Measurements from ENCODE around the gene KRTAP10-5. TPM values are rescaled to one million over a fixed set of nuclear protein-coding genes. Genes with fewer than 3 reads are reported as not detected.
"Not testable (repeated sequence)": the region's sequence is repeated elsewhere in the genome, so short reads cannot be mapped to it uniquely, and the experiment has no call there.

The KRTAP10-5 gene
- total RNA-seq, 2 donors from 2014 or later, result not detected

DNA sequence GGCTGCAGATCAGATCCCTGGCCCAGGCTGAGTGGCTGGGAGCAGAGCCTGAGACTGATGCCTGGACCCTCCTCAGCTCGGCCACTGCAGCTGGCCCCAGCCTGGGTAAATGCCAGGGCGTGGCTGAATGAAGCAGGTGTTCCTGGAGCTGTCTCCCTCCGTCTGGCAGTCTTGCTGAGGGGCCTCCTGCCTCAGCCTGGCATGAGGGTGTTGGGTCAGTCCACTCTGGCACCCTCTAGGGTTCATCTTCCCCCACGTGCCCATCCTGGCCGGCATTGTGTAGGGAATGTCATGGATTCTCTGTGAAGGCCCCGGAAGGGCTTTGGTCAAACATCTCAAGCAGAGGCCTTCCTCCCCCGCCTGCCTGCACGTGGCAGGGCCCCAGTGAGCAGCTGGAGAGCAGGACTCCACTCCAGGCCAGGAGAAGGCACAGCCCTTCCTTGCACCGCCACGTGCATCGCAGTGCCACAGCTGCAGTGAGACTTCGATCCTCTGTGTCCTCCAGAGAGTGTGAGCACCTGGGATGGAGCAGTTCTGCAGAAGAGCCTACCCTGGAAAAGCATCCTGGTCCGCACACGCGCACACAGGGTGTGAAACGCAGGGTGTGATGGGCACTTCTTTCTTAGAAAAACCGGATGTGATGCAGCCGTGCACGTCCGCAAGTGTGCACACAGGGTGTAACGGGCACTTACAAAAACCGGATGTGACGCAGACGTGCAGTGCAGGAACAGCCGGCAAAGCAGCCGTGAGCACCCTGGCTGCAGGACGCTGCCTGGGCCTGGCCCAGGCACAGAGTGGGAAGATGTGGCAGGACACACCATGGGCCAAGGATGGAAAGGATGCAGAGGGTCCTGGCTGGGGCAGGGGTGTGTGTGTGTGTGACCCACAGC, 11.5 kb downstream of the KRTAP10-5 start:
- no peak overlapping the region for H3K4me3 Mint-ChIP-seq

DNA sequence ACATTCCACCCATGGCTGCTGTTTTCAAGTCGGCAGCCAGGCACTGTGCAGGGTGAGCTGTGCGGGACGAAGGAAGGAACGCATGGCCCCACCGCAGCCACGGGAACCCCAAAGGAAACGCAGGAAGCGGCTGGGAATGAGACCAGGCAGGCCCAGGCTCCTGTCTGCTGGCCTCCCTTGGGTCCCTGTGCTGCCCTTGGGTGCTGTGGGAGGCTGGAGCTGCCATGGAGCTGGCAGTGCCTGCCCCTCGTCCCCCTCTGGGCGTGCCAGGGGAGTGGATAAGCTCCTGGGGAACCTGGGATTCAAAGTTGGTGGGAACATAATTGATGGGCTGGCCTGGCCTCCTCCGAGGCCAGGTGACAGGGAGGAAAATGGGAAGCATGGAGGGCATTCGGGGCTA, 12.1 kb downstream of the KRTAP10-5 start:
- no peak for ATAC-seq
- Mint-ChIP-seq H3K4me3 (no peak overlapping the region), H3K27me3 (peaks cover 19% of the 10 kb centered on the region)

More for the DNA sequence above, 11.5 kb downstream of the KRTAP10-5 start:
- H3K27ac Mint-ChIP-seq, result peak overlapping the region; percentile 60
- ATAC-seq (no peak), DNase-seq (no peak)
- peaks cover 2% of the 10 kb centered on the region for H3K36me3 Mint-ChIP-seq (ENCODE audit: low read depth)
- peaks cover 9% of the 10 kb centered on the region for H3K4me1 Mint-ChIP-seq
- H3K27me3 Mint-ChIP-seq, result peaks cover 21% of the 10 kb centered on the region
- no peaks in the 10 kb centered on the region for H3K9me3 ChIP-seq (ENCODE audit: control insufficient read depth, low read length, poor library complexity, severe bottlenecking)

DNA sequence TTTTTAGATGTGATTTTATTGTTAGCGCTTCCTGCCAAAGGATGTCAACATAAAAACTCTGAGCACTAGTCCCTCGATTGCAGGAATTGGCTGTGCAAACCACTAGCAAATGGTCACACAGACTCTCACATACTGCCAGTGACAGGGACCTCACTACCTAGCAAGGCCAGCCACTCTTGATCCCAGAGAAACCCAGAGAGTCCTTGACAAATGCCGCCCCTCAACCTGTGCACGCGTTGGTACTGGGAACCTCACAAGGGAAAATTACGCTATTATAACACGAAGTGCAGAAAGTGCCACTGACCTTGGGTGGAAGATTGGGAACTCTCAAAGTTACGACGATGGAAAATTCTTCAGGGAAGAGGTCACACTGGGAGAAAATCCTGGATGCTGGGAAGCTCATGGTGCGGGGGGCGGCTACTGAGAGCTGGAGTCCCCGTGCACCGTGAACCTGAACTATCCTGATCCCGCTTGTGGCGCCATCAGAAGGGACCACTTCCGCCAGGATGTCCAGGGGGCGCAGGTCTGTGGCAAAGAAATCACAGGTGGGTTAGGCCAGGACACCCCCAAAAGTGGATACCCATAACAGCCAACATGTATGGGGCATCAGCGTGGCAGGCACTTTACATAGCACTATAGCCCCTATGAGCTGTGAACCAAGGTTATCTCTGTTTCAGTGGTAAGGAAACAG, 12.8 kb downstream of the KRTAP10-5 start:
- Mint-ChIP-seq H3K36me3 (ENCODE audit: low read depth) (peaks cover 2% of the 10 kb centered on the region), H3K27me3 (peaks cover 16% of the 10 kb centered on the region)

More for the DNA sequence above, 12.1 kb downstream of the KRTAP10-5 start:
- Mint-ChIP-seq H3K4me1 (peaks cover 9% of the 10 kb centered on the region), H3K27ac (no peak overlapping the region), H3K36me3 (ENCODE audit: low read depth) (peaks cover 2% of the 10 kb centered on the region)
- DNase-seq, result no peak
- H3K9me3 ChIP-seq (ENCODE audit: control insufficient read depth, low read length, poor library complexity, severe bottlenecking), result no peaks in the 10 kb centered on the region

DNA sequence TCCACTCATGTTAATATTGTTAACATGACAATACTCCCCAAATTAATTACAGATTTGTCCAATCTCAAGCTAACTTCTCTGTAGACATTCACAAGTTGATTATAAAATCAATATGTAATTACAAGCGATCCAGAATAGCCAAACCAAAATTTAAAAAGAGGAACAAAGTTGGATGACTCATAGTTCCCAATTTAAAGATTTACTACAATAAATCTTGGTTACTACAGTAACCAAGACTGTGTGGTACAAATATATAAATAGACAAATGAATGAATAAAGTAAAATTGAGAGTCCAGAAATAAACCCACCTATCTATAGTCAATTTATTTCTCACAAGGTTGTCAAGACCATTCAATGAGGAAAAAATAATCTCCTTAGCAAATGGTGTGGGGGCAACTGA, 14.0 kb downstream of the KRTAP10-5 start:
- no peaks in the 10 kb centered on the region for H3K9me3 ChIP-seq (ENCODE audit: control insufficient read depth, low read length, poor library complexity, severe bottlenecking)
- ATAC-seq, result no peak
- no peak for DNase-seq

More for the DNA sequence above, 12.8 kb downstream of the KRTAP10-5 start:
- Mint-ChIP-seq H3K4me3 (no peak overlapping the region), H3K27ac (no peak overlapping the region), H3K4me1 (peaks cover 9% of the 10 kb centered on the region)
- H3K9me3 ChIP-seq (ENCODE audit: control insufficient read depth, low read length, poor library complexity, severe bottlenecking), result no peaks in the 10 kb centered on the region
- no peak for DNase-seq
- no peak for ATAC-seq

DNA sequence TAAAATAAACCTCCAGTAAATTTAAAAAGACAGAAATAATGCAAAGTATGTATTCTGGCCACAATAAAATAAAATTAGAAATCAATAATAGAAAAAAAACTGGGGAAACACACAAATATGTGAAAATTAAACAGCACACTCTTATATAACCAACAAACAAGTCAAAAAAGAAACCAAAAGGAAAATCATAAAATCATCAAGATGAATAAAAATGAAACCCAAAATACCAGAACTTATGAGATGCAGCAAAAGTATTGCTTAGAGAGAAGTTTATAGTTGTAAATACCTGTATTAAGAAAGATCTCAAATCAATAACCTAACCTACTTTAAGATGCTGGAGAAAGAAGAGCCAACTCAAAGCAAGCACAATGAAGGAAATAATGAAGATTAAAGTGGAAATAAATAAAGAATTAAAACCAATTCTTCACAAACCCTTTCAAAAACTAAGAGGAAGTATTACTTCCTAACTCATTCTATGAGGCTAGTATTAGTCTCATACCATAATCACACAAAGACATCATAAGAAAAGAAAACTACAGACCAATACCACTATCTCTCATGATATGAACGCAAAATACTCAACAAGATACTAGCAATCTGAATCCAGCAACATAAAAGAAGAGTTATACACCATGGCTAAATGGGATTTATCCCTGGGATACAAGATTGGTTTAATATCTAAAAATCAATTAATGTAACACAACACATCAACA, 15.4 kb downstream of the KRTAP10-5 start:
- Mint-ChIP-seq H3K4me1 (peaks cover 7% of the 10 kb centered on the region), H3K36me3 (ENCODE audit: low read depth) (no peaks in the 10 kb centered on the region), H3K27ac (peak overlapping the region; percentile 48), H3K27me3 (peaks cover 8% of the 10 kb centered on the region), H3K4me3 (peak overlapping the region; percentile 31)
- no peak for DNase-seq
- ATAC-seq, result no peak
- no peaks in the 10 kb centered on the region for H3K9me3 ChIP-seq (ENCODE audit: control insufficient read depth, low read length, poor library complexity, severe bottlenecking)

More for the DNA sequence above, 14.0 kb downstream of the KRTAP10-5 start:
- peaks cover 8% of the 10 kb centered on the region for H3K27me3 Mint-ChIP-seq
- H3K36me3 Mint-ChIP-seq (ENCODE audit: low read depth), result no peaks in the 10 kb centered on the region
- no peak overlapping the region for H3K27ac Mint-ChIP-seq
- peaks cover 7% of the 10 kb centered on the region for H3K4me1 Mint-ChIP-seq
- H3K4me3 Mint-ChIP-seq, result no peak overlapping the region

DNA sequence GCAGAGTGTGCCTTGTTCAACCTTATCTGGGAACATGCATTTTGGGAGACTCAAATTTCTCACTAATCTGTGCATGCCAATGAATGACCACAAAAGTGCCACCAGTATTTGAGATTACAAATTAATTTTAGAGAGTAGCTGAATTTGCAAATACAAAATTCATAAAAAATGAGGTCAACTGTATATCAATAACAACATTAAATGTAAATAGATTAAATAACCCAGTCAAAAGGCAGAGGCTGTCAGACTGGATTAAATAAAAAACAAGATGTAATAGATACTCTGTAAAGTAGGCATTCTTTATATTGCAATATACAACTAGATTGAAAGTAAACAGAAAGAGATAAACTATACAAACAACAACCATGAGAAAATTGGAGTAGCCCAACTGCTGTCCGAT, 16.3 kb downstream of the KRTAP10-5 start:
- no peak overlapping the region for H3K4me3 Mint-ChIP-seq
- ATAC-seq (no peak), DNase-seq (no peak)
- no peak overlapping the region for H3K27ac Mint-ChIP-seq
- H3K36me3 Mint-ChIP-seq (ENCODE audit: low read depth), result no peaks in the 10 kb centered on the region
- no peaks in the 10 kb centered on the region for H3K9me3 ChIP-seq (ENCODE audit: control insufficient read depth, low read length, poor library complexity, severe bottlenecking)
- peaks cover 6% of the 10 kb centered on the region for H3K27me3 Mint-ChIP-seq
- peaks cover 7% of the 10 kb centered on the region for H3K4me1 Mint-ChIP-seq

DNA sequence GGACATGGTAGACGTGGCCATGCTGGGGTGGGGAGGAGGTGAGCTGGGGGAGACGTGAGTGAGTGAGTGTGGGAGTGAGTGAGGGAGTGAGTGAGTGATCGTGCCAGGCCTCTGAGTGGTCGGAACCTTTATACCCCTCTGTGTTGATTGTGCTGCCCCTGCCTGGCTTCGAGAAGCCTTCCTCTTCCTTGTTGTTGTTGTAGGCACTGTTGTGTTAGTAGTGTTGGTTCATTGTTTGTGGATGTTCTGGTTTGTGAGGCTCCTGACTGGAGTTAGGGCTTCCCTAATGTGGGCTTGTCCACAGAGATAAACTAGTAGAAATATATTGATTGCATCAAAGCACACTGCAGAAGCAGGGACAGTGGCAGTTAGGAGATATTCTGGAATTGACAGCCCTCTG, 21.7 kb downstream of the KRTAP10-5 start, which contains the start of gene KRTAP10-3:
Gene KRTAP10-3, minus strand, starts transcription at position 101 of the 400 bp plus-strand sequence. Its CDS starts 80 bp downstream, at position 21.
- H3K4me3 Mint-ChIP-seq, result no peak within 1 kb of the TSS
- H3K4me1 Mint-ChIP-seq, result no peaks in the 10 kb centered on the region
- H3K27ac Mint-ChIP-seq, result no peak within 1 kb of the TSS
- no peaks in the 10 kb centered on the region for H3K36me3 Mint-ChIP-seq (ENCODE audit: low read depth)
- H3K9me3 ChIP-seq (ENCODE audit: control insufficient read depth, low read length, poor library complexity, severe bottlenecking), result no peaks in the 10 kb centered on the region
- DNase-seq (no peak), ATAC-seq (no peak)
- H3K27me3 Mint-ChIP-seq, result no peaks in the 10 kb centered on the region

DNA sequence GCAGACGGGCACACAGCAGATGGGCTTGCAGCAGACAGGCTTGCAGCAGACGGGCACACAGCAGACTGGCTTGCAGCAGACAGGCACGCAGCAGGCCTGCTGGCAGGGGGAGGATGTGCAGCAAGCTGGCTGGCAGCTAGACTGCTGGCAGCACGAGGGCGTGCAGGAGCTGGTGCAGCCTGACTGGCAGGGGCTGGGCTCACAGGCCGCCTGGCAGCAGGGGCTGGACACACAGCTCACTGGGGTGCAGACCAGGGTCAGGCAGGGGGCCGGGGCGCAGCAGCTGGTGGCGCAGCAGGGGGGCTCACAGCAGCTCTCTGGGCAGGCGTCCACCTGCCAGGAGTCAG, 22.1 kb downstream of the KRTAP10-5 start:
- H3K9me3 ChIP-seq (ENCODE audit: control insufficient read depth, low read length, poor library complexity, severe bottlenecking); H3K36me3 Mint-ChIP-seq (ENCODE audit: low read depth); ATAC-seq; DNase-seq; H3K27me3 Mint-ChIP-seq; H3K4me3 Mint-ChIP-seq; H3K27ac Mint-ChIP-seq; H3K4me1 Mint-ChIP-seq: not testable (repeated sequence)

DNA sequence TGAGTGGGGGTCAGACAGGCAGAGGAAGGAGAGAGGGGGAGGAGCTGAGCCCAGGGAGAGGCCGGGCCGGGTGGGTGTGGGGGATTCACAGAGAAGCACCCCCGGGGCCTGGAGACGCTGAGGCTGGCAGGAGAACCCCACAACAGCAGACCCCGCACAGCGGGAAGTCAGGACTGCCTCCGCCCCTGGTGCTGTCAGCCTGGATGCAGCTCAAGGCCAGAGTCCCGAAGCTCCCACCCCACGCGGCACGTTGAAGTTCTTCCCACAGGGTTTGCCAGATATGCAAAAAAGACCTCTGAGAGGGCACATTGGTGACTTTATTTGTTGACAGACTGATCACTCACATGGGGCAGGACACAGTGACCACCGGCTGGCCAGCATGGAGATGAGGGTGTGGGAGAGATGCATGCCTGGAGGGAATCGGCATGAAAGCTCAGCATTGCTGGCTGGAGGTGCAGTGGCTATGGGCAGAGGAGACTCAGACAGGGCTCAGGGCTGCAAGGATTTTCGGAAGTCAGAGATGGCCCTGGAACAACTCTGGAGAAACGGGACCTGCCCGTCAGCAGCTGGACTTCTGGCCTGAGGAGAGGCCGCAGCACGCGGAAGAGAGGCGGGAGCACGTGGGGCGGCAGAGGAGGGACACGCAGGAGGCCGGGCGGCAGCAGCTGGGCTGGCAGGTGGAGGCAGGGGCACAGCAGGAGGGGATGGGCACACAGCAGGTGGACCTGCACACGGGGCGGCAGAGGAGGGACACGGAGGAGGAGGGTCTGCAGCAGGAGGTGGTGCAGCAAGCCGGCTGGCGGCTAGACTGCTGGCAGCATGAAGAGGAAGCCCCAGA, 22.7 kb downstream of the KRTAP10-5 start:
- Mint-ChIP-seq H3K27me3 (no peaks in the 10 kb centered on the region), H3K4me1 (no peaks in the 10 kb centered on the region), H3K27ac (no peak overlapping the region), H3K36me3 (ENCODE audit: low read depth) (no peaks in the 10 kb centered on the region), H3K4me3 (no peak overlapping the region)
- DNase-seq, result no peak
- H3K9me3 ChIP-seq (ENCODE audit: control insufficient read depth, low read length, poor library complexity, severe bottlenecking), result no peaks in the 10 kb centered on the region
- ATAC-seq, result no peak

DNA sequence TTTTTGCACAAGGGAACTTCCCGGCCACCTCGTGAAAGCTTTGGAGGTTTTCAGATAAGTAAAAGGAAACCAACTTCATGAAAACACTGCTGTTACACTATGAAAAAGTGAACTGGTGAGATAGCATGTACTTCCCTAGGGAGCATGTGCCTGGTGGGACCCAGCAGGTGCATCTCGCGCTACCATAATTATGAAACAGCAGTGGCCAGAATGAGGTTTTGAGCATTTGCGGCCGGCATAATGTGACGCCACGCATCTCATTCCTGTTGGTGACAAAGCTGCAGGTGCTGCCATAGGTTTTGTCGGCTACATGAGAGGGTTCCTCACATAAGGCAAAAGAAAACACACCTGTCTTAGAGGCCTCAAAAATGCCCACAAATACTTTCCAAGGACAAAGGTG, 23.5 kb downstream of the KRTAP10-5 start:
- ATAC-seq, result no peak
- Mint-ChIP-seq H3K27ac (no peak overlapping the region), H3K4me3 (no peak overlapping the region), H3K4me1 (no peaks in the 10 kb centered on the region), H3K36me3 (ENCODE audit: low read depth) (no peaks in the 10 kb centered on the region), H3K27me3 (no peaks in the 10 kb centered on the region)
- no peaks in the 10 kb centered on the region for H3K9me3 ChIP-seq (ENCODE audit: control insufficient read depth, low read length, poor library complexity, severe bottlenecking)
- no peak for DNase-seq

DNA sequence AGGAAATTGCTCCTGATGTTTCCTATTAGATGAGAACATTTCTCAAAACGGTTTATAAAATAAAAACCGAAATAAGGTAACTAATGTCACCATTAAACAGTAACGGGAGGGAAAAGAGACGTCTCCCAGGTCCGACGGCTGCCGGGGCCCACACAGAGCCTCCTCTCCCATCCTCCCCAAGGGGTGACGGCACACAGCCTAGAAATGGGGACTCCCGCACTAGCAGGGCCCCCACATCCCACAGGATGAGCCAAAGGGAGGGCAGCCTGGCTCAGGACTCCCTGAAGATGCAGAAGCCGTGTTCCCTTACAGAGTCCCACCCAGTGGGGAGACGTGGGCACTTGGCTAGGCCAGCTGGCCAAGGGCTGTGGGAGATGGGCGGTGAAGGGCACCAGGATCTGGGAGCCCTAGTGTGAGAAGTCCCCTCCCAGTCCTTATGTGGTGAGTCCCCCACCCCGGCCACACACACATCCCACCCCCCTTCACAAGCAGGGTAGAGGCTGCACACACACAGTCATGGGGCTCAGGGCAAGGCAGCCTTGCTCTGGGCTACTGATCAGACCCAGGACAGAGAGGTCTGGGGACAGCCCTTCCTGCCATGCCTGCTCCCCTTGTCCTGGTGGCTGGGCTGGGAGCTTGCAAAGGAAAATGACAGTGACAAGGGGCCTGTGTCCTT, 25.1 kb downstream of the KRTAP10-5 start:
- no peaks in the 10 kb centered on the region for H3K27me3 Mint-ChIP-seq
- DNase-seq, result no peak
- peaks cover 2% of the 10 kb centered on the region for H3K36me3 Mint-ChIP-seq (ENCODE audit: low read depth)

DNA sequence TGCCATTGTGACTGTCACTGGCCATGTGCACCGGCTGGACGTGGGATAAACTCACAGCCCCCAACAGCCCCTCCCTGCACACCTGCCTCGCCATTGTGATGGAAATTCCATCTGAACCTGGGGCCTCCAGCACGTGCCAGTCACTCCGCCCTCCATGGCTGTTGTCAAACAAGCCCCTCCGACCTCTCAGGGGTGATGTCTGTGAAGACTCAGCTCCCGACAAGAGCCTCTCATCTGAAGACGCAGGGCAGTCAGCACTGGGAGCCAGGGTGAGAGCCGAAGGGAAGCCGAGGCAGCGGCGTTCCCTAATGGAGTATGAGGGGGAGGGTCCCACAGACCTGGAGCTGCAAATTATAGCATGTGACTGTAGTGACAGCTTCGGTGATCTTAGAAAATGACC, 27.7 kb downstream of the KRTAP10-5 start:
- Mint-ChIP-seq H3K4me3 (no peak overlapping the region), H3K4me1 (peaks cover 7% of the 10 kb centered on the region), H3K27ac (no peak overlapping the region), H3K36me3 (ENCODE audit: low read depth) (peaks cover 3% of the 10 kb centered on the region), H3K27me3 (no peaks in the 10 kb centered on the region)
- no peak for DNase-seq
- ATAC-seq, result no peak
- no peaks in the 10 kb centered on the region for H3K9me3 ChIP-seq (ENCODE audit: control insufficient read depth, low read length, poor library complexity, severe bottlenecking)

More for the DNA sequence above, 25.1 kb downstream of the KRTAP10-5 start:
- Mint-ChIP-seq H3K27ac (no peak overlapping the region), H3K4me3 (no peak overlapping the region), H3K4me1 (no peaks in the 10 kb centered on the region)
- H3K9me3 ChIP-seq (ENCODE audit: control insufficient read depth, low read length, poor library complexity, severe bottlenecking), result no peaks in the 10 kb centered on the region
- no peak for ATAC-seq
